GM12874 (cell line): ENCODE measurements around the gene C12orf75.

ENCODE experiments used
- TF ChIP-seq, protein P1 (sequence below): IDR thresholded peaks from 2 replicates; pipeline ENCODE4 v1.5.1; 2011; ENCODE audit warnings: low read depth, mild to moderate bottlenecking, control low read depth, low read length, moderate library complexity; ENCODE audit not compliant: insufficient read depth

C12orf75 gene

DNA sequence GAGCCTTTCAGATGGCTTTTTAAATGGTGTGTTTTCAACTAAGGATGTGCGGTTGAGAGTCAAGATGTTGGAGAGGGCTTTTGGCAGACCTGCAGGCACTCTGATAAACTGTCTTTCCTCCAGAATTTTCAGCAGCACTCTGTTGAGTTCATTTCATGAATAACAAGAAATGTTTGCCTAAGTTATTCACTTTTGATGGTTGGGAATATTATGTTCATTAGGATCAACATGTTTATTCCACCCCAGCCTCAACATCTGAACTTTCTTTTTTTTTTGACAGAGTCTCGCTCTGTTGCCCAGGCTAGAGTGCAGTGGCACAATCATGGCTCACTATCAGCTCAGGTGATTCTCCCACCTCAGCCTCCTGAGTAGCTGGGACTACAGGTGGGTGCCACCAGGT, 68.4 kb downstream of the C12orf75 start:
- TF ChIP-seq, protein P1, sequence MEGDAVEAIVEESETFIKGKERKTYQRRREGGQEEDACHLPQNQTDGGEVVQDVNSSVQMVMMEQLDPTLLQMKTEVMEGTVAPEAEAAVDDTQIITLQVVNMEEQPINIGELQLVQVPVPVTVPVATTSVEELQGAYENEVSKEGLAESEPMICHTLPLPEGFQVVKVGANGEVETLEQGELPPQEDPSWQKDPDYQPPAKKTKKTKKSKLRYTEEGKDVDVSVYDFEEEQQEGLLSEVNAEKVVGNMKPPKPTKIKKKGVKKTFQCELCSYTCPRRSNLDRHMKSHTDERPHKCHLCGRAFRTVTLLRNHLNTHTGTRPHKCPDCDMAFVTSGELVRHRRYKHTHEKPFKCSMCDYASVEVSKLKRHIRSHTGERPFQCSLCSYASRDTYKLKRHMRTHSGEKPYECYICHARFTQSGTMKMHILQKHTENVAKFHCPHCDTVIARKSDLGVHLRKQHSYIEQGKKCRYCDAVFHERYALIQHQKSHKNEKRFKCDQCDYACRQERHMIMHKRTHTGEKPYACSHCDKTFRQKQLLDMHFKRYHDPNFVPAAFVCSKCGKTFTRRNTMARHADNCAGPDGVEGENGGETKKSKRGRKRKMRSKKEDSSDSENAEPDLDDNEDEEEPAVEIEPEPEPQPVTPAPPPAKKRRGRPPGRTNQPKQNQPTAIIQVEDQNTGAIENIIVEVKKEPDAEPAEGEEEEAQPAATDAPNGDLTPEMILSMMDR = no peak

DNA sequence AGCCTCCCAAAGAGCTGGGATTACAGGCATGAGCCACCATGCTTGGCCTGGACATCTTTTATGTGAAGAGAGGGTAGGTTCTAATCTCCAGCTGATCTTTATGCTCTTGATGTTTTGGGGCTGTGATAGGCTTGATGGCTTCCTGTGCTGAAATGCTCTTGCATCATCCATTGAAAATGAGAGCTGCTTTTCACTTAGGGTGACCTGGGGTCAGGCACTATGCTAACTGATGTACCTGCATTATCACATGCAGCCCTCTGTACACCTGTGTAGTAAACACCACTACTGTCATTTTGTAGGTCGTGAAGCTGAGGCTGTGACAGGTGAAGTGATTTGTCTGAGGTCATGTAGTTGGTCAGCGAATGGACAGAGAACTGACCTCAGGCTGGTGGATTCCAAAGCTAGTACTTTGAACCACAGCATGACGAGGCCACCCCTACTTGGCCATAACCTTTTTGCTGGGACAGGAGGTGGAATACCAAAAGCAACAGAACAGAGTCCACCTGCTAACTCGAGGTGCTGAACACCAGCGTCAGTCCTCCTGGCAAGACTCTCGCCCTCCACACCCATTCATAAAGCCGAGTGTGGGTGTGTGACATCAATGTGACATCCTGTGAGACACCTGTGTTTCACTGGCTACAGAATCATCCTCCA, 69.1 kb downstream of the C12orf75 start:
- TF ChIP-seq, protein P1 = no peak

DNA sequence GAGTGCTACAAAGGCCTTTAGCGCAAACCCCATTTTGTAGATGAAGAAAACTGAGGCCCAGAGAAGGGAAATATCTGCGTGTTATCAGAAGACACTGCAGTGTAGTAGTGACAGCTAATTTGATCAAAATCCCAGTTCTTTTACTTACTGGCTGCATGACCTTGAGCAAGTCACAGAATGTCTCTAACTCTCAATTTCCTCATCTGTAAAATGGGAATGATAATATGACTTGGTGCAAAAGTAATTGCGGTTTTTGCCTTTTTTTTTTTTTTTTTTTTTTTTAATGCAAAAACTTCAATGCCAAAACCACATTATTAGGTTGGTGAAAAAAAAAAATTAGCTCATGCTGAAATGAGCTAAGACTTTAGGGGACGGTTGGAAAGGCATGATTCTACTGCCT, 69.7 kb downstream of the C12orf75 start:
- TF ChIP-seq, protein P1 = no peak

DNA sequence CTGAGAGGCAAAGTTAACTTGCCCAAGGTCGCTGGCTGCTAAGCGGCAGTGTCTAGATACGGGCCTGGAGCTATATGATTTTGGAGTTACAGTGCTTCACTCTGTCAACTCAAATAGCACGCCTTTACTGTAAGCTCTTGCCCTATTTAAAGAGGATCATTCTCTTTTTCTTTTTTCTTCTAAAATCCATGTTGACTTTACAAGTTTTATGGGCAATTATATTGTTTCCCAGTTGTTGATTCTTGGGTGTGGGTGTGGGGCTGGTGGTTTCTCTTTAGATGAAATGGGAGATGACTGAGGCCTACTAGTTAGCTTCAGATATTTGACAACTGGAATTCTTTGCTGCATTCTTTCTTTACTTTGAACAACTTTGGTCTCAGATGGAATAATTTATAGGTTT, 70.7 kb downstream of the C12orf75 start:
- TF ChIP-seq, protein P1 = no peak

DNA sequence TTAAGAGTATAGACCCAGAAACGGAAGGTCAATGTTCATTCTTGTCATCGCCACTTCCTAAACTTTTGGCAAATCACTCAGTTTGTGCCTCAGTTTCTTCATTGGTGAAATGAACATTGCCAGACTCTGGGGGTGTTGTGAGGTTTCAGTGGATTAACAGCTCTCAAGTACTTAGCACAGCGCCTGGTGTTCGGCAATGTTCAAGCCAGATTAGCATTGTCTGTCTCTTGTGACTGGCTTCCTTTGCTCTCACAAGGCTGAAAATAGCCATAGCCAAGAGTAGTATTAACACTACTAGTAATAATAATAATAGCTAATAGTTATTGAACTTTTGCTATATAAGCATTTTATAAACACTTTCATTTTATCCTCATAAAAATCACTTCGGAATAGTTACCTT, 71.9 kb downstream of the C12orf75 start:
- TF ChIP-seq, protein P1 = no peak

DNA sequence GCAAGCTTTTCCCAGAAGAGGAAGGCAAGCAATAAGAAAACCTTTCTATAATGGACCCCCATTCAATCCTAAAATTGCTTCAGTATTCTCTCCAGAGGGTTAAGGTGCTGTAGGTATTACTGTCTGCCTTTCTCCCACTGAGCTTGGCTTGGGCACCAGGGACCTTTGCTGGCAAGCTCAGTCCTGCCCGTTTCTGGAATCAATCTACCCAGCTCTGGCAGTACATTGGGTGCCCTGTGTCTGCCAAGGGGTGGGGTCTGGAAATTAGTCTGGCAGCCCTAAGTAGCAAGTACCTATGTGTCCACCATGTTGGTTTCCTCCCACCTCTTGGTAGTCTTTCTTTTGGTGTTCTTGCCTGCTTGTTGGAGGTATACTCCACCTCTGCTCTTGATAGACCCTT, 72.6 kb downstream of the C12orf75 start:
- TF ChIP-seq, protein P1 = no peak

DNA sequence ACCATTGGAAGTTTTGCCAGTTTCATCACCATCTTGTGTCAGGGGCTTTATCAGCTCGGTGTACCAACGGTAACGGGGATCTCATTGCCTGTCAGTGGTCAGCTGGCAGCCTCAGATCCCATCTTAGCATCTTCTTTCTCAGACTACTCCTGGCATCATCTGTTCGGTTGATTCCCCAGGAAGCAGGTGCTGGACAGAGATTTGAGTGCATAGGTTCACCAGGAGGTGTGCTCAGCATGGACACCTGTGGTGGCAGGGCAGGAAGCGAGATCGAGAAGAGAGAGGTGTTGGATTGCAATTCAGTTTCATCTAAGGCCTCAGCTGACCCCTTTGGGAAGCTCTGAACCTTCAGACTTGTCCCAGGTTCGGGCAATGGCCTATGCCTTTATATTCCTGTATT, 76.0 kb downstream of the C12orf75 start:
- TF ChIP-seq, protein P1 = no peak
